ENCODE data around the gene ZNF319.

GRCh38 chr16:58048494-58049231, 48.2 kb upstream of the ZNF319 start:
- TF ChIP-seq ZNF331 (CRISPR knock-in tag; IDR thresholded peaks at IDR 0.05; ENCODE audit: low read depth): no peak
- TF ChIP-seq, protein P1, sequence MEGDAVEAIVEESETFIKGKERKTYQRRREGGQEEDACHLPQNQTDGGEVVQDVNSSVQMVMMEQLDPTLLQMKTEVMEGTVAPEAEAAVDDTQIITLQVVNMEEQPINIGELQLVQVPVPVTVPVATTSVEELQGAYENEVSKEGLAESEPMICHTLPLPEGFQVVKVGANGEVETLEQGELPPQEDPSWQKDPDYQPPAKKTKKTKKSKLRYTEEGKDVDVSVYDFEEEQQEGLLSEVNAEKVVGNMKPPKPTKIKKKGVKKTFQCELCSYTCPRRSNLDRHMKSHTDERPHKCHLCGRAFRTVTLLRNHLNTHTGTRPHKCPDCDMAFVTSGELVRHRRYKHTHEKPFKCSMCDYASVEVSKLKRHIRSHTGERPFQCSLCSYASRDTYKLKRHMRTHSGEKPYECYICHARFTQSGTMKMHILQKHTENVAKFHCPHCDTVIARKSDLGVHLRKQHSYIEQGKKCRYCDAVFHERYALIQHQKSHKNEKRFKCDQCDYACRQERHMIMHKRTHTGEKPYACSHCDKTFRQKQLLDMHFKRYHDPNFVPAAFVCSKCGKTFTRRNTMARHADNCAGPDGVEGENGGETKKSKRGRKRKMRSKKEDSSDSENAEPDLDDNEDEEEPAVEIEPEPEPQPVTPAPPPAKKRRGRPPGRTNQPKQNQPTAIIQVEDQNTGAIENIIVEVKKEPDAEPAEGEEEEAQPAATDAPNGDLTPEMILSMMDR (conservative IDR thresholded peaks at IDR 0.05; ENCODE audit: low read depth in 2 of 2): no peak
- no peak for TF ChIP-seq POLR2AphosphoS5 (IDR thresholded peaks at IDR 0.05; ENCODE audit: low read depth)
- TF ChIP-seq, protein P2, sequence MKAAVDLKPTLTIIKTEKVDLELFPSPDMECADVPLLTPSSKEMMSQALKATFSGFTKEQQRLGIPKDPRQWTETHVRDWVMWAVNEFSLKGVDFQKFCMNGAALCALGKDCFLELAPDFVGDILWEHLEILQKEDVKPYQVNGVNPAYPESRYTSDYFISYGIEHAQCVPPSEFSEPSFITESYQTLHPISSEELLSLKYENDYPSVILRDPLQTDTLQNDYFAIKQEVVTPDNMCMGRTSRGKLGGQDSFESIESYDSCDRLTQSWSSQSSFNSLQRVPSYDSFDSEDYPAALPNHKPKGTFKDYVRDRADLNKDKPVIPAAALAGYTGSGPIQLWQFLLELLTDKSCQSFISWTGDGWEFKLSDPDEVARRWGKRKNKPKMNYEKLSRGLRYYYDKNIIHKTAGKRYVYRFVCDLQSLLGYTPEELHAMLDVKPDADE (IDR thresholded peaks at IDR 0.05): no peak
- TF ChIP-seq EZH2 (IDR thresholded peaks at IDR 0.05; ENCODE audit: low read depth, unreplicated experiment): no peak
- TF ChIP-seq REST (IDR thresholded peaks at IDR 0.05; ENCODE audit: unreplicated experiment): no peak
- no peak for TF ChIP-seq CREB1 (CRISPR knock-in tag; IDR thresholded peaks at IDR 0.05; ENCODE audit: low read depth)
- no peak for TF ChIP-seq ZNF462 (CRISPR knock-in tag; IDR thresholded peaks at IDR 0.05)
- no peak for TF ChIP-seq EZH2phosphoT487 (IDR thresholded peaks at IDR 0.05; ENCODE audit: unreplicated experiment)
- no peak for TF ChIP-seq JUNB (IDR thresholded peaks at IDR 0.05; ENCODE audit: unreplicated experiment)
- TF ChIP-seq ZNF114 (CRISPR knock-in tag; IDR thresholded peaks at IDR 0.05): no peak
- TF ChIP-seq STAT1 (IDR thresholded peaks at IDR 0.05; ENCODE audit: unreplicated experiment): no peak
